GM19043 (cell line): ENCODE results near the gene IRX2.

Experiments used
- ATAC-seq: cut with Tn5 transposase; IDR thresholded peaks from one replicate; pipeline ENCODE4 v1.9.1; 2021; ENCODE audit warnings: low read depth; ENCODE audit not compliant: unreplicated experiment

Gene IRX2

DNA sequence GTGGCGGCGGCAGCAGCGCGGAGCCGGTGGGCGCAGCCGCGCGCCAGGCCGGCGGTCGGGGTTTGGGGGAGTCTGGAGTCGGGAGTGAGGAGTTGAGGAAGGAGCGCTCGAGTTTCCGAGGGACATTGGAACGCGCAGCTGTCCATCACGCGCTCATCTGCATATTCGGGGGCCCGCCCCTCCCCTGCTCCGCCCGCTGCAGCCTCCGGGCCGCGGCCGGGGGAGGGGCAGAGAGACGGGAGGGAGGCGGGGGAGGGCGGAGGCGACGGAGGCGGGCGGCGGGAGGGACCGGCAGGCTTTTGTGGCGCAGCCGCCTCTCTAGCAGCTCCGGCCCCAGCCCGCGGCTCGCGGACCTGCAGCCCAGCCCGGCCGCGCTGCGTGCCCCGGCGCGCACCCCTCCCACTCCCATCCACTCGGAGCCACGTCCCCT lies at the start of gene IRX2:
Gene IRX2 (minus strand): TSS at position 86 of the 430 bp plus-strand sequence. CDS start 264 bp downstream, outside the sequence.
- no peak for ATAC-seq

DNA sequence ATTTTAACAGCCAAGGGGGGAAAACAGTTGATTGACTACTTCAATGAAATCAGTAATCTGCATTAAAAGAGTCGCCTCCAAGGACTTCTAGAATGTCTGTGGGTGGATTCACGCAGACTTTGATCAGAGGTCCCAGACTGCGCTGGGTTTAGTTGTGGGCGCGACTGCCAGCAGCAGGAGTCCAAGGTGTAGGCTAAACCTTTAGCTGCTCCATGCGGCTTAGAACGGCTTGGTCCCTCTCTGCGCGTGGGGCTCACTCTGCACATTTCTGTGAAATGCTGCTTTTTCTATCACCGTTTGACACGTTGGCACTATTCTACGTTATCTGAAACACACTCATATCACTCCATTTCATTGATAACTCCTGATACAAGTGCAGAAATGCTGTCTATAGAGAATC lies 48.6 kb upstream of the IRX2 start:
- ATAC-seq, result no peak

DNA sequence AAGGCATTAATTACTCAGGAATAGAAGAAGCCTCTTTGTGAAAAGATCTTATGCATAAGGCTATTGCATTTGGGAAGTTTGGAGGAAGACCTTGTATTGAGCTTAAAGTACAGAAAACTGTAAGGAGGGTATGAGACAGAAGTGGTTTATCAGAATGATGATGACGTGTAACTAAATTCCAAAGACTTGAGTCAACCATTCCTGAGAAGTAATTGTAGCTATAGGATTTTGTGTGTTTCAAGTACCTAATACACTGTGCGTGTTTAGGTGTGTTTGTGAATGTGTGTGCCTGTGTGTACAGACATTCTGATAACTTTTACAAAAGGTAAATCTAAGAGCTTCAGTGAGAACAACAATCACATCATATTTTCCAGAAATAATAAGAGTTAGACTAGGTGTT lies 46.5 kb upstream of the IRX2 start:
- ATAC-seq, result no peak

DNA sequence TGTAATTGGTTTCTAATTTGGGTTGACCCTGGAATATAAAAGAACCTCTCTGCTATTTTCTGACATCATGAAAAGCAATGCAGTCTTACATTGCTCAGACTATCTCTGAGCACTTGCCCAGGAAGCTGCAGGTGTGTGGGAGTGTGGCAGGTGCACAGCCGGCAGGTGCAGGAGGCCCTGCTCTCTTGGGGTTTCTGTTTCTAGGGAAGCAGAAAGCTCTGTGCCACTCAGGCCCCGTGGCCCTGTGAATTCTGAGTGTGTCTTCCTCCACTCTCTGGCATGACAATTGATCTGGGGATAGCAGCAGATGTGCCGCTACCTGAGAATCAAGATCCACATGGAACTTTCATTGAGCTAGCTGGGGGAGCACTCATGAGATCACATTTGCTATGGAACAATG lies 45.7 kb upstream of the IRX2 start:
- ATAC-seq, result no peak

DNA sequence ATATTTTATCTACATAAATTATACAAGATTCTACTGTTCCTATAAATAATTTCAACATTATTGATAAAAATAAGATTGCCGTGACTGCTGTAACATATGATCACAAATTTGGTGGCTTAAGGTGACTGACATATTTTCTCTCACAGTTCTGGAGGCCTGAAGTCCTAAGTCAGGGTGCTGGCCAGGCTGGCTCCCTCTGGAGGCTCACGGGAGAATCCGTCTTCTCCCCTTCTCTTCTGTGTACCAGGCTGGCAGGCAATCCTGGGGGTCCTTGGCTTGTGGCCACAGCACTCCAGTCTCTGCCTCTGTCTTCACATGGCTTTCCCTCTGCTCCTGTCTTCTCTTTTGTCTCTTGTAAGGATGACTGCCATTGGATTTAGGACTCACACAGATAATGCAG lies 31.7 kb upstream of the IRX2 start:
- no peak for ATAC-seq

DNA sequence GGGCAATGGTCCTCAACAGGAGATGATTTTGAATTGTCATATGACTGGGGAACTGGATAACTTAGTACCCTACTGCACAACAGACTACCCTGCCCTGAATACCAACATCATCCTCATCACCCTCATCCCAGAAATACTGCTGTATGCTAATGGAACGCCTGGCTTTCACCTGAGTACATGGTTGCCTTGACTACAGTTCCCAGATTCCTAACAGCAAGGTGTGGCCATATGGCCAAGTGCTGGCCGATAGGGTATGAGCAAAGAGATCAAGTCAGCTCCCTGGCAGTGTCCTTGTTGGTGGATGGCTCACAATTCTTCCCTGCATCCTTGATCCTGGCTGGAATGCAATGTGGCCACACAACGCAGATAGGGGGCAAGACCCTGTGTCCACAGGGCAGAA lies 31.2 kb upstream of the IRX2 start:
- ATAC-seq, result no peak

DNA sequence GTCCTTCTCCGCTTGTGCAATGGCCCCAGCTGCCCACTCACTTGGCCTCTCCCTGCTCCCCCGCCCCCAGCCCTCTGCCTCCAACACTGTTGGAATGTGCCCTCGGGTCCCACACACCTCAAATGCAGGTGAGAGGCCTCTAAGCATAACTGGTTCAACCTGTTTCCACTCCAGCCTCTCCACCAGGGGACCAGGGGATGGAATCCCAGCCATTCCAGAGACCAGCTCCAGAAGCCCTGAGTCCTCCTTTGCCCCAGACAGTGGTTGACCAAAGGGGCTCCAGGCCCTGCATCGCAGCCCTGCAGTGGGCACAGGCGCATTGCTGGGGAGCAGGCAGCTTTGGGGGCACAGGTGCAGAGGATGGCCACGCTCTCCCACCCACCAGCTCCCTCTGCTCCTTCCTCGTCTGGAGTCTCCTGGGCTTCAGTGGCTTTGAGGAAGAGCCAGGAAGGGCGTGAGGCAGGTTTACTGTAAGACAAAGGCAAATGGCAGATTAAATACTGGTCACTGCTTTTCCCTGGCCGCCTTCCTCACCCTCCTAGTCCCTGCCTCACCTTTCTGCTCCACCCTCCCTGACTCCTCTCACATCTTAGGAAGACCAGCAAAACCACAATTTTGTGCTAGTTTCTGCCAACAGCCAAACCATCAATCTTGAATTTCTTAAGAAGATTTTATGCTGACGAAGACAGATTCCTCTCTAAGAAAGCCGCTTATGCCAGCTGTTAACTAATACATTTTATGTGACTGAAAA lies 29.1 kb upstream of the IRX2 start:
- ATAC-seq, result no peak

DNA sequence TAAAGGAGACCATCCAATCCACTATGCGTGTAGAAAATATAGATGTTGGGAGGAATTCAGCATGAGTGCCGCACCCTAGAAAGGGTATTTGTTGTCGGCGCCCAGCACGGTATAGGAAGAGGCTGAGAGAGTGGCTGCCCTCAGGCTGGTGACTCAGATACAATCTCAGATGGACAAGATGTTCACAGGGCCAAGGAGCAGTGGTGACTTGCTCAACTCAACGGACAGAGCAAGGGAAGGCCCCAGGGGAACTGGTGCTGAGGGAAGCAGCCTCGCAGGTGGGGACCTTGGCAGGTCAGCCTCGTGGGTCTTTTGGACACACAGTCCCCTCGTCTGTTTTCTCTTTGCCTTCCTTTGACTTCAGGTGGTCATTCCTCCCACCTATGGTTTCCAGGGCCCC lies 28.0 kb upstream of the IRX2 start:
- no peak for ATAC-seq

DNA sequence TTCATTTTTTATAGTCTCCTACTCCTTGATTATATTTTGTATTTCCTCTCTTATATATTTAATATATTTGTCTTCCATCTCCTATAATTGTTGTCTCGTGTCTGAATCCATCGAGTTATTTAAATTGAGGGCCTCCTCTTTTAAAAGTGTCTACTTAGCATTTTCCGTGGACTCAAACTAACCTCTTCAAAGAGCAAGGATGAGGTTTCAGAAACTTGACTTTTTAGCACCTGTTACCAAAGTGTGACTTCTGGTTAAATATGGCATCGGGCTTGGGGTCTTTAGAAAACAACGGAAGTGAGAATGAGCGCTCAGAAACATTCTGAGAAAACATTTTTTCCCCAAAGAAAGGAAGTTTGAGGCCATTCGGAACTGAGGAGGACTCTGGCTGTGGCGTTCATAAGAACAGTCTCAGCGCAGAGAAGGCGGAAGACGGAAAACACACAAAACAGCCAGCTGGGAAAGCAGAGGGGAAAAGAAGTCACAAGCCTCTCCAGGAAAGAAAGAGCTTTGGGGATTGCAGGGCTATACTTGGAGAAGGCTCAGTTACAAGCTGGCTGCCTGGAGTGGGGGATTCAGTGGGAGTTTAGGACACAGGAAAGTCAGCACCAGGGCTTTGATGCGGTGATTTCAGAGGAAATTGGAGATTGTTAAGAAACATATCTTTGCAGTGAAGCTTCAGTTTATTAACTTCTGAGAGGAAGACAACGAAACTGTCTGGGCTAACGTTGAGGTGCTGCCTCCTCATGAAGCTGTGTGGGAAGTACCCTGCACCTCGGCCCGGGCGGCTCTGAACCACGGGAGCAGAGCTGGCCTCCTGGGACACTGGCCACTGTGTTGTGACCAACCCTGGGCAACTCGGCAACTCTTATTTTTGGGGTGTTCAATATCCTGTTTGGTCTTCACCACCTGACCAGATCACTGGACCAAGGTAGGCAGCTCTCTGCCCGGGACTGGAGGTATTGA lies 25.1 kb upstream of the IRX2 start:
- ATAC-seq, result no peak

DNA sequence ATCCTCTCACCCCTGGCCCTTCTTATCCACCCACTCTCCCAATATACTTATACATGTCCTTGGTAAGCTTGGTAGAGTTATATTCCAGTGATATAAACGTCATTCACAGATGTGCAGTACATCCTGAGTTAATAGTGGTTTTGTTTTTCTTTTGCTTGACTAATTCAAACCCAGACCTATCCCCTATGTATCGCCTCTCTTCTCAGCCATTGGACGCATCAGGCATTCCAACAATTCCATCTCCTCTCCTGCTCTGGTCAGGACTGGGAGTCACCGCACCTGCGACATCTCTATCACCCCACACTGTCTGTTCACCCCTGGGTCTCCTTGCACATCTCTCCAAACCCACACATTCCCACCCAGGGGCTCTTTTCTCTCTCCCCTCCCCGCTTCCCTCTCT lies 21.9 kb upstream of the IRX2 start:
- ATAC-seq, result no peak

DNA sequence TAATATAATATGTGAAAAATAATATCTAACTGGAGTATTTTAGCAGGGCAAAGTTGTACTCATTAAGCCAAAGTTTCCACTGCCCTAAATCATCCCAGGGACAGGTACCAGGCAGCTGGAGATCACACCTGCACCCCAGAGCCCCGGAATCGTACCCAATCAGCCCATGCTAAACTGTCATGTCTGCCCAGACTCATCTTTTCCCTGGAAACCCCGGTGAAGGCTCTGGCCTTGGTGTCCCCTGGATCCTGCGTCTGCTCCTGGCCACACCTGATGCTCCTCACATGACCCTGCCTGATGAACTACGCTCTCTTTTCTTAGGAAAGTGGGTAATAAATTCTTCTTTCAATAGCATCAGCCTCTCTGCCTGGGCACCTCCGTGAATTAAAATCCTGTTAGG lies 15.6 kb upstream of the IRX2 start:
- no peak for ATAC-seq

DNA sequence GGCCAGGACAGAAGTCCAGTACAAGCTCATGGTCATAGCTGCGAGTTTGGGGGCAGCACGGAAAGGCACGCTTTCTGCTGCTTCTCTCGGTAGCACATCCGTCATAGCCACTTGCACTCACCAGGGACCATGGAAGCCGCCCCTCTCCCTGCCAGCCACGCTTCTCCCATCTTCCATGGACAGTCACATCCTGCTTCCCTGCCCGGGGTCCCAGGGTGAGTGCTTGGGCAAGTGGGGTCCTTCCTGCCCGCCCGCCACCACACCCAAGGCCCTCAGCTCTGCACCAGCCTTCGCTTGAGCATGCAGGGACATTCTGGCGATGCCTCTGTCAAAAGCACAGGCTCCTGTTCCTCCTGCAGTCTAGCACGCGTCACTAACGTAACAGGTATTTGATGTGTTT lies 13.1 kb upstream of the IRX2 start:
- no peak for ATAC-seq

DNA sequence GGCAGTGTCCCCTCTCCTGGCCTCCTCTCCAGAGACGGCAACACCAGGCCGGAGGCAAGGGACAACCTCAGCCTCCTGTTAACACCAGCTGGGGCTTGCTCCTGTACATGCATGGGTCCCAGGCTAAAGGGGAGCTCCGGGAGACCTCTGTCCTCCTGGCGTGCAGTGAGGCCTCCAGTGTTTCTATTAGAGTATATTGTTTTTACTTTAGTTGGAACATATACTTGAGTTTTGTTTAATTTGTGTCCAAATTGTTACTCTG lies 12.0 kb upstream of the IRX2 start:
- no peak for ATAC-seq

DNA sequence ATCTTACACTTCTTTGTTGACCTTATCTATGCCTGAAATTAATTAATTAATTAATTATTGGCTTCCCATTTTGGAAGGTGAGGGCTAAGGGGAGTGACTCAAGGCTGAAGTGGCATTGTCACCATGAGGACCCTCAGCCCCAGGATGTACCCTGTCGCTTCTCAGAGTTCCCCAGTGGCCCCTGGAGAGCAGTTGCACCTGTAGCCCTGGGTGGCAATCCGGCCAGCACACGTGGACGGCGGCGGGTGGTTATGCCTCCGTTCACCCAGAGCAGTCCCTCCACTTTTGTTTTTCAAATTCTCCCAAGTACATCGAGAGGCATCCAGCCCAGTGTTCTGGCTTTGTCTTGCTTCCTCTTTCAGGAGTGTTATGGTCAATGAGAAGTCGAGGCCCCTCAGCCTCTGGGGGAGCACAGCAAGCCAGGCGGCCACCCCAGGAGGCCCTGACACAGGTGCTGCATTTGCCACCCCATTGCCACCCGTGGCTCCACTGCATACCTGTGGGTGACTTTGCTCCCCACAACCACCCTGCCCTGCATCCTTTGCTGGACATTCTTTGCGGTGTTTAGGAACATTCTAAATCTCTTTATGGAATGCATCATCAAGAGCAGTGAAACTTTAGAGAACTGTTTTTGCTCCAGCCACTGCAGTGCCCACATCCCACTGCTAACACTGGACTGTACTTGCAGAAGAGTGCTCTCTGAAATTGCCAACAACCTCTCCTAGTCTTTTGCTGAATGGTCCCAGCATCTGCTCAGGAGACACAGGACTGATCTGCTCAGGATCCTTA lies 11.5 kb upstream of the IRX2 start:
- no peak for ATAC-seq

DNA sequence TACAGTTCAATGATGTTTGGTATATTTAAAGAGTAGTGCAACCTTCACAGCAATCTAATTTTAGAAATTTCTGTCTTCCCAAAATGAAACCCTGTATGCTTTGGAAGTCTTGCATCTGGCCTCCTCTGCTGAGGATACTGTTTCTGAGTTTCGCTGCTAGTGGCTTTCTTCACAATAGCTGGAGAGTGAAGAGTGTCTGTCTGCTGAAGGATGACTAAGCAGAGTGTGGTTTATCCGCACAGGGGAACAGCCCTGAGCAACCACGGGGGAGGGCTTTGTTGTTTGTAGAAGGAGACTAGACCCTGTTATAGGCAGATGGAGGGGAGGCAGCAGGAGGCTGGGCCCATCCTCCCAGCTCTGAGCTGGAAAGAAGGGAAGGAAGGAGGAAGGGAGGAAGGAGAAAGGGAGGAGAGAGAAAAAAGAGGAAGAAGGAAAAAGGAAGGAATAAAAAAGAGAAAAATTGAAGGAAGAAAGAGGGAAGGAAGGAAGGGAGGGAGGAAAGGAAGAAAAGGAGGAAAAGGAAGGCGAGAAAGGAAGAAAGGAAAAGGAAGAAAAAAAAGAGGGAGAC lies 10.5 kb upstream of the IRX2 start:
- ATAC-seq, result no peak

DNA sequence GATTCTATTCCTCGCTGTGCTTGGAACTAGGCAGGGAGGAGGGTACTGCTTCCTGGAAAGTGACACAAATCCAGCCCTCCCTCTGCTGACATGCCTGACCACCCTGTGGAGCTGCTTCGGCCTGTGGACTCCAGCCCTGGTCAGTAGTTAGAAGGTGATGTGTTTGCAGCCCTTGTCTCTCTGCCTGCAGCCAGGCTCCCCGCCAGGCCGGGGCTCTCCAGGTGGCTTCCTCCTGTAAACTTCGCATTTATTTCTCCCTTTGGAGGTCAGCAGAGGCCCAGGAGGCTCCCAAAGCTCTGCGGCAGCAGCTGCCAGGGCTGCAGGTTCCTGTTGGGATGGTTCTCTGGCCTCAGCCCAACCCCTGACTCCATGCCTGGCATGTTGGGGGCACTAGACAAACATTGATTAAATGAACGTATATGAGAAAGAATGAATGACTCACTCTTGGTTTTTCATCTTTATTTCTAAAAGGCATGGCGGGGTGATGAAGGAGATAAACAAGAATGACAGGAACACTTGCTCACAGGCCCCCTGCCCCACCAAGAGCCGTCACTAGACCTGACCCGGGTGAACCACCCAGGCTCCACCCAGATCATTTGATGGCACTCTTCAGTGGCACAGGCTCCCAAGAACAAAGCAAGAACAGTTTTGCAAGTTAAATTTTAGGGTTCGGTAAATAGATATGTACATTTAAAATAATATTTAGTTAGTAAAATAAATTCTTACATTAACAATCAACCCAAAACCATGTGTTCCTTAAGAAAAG lies 8.4 kb upstream of the IRX2 start:
- ATAC-seq, result no peak

DNA sequence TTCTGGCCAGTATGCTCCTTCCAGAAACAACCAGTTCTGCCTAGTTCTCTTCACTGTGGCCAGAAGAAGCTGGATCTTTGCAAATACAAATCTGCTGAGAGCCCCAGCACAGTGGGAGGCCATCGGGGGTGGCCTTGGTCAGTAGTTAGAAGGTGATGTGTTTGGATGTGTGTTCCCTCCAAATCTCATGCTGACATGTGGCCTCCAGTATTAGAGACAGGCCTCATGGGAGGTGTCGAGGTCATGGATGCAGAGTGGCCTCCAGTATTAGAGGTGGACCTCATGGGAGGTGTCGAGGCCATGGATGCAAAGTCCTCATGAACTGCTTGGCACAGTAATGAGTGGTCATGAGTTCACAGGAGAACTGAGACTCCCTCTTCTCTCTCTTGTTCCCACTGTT lies 7.6 kb upstream of the IRX2 start:
- no peak for ATAC-seq

DNA sequence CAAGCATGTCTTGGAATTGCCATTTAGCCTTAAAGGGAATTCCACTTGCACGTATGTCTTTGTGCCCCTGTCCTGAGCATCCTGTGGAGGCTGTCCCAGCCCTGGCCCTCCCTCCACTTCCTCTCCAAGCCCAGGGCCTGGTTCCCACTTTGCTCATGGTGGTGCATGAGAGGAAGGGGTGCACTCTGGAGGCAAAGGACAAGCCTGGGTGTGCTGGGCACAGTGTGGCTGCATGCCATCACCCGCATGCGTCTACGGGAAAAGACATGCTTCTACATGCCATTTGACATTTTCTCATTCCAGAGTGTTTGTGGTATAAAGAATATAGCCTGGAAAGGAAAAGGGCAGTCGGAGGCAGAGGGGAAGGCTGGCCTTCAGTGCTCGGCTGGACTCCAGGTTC lies 7.2 kb upstream of the IRX2 start:
- no peak for ATAC-seq

DNA sequence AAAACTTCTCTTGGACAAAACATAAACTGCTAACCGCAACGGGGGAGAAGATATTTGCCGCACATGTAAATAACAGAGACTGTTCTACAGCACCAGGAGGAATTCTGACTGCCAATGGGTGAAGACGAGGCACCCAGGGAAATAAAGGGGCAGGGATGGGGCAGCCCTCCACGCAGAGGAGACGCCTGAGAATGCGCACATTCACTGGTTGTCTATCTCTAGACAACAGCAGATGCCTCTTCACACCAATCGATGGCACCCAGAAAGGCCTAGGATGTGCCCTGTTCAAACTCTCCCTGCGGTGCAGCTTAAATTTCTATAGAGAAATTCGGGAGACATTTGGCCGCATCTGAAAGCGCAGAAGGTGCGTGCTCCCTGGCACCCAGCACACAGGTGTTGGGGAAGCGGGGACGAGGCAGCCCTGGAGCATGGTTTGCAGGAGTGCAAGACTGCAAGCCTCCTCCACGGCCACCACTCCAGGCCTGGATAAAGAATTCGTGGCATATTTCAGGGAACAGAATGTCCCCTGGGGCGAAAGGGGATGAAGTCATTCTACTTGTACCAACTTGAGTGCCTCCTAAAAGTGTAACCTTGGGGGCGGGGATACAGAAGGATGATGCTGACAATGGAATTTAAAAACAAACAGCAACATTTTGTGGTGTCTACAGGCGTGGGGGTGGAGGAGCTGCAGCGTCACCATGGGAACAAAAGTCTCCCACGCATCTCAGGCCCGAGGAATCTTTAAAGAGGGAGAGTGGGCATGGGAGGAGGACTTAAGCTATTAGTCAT lies 6.3 kb upstream of the IRX2 start:
- ATAC-seq, result no peak
